Omental fat pad (tissue), 4 donors: Measurements from ENCODE around the gene SMPD1. TPM values are rescaled to one million over a fixed set of nuclear protein-coding genes. Genes with fewer than 3 reads are reported as not detected.
A peak's percentile ranks its signal among the peaks of the same experiment; 100 is the strongest.

ENCODE experiments used
- ATAC-seq: fragments of 150-250 bp; one replicate; pipeline ENCODE4 v1.9.1; 2016; ENCODE audit warnings: mild to moderate bottlenecking, moderate library complexity; ENCODE audit not compliant: low FRiP score
- DNase-seq: peaks from one replicate; pipeline ENCODE4 v3.0.0-alpha.2; 2019; ENCODE audit warnings: low spot score
- CTCF ChIP-seq, 3 donors: fragments of 450-650 bp; IDR thresholded peaks; one replicate each; pipeline ENCODE4 v1.5.1; 2016 to 2017; ENCODE audit warnings: antibody characterized with exemption in 3 of 3, mild to moderate bottlenecking in 3 of 3, moderate library complexity in 2 of 3
- total RNA-seq, 4 donors: library from RNA; depleted of rRNA; stranded (reverse); fragments of >200 nt; gene quantifications; one replicate each; pipeline ENCODE4 v1.1.0, GENCODE V29; 2016

Gene SMPD1
- total RNA-seq, 4 donors from 2014 or later = 21.4 to 23.7 (median 22.5) TPM

DNA sequence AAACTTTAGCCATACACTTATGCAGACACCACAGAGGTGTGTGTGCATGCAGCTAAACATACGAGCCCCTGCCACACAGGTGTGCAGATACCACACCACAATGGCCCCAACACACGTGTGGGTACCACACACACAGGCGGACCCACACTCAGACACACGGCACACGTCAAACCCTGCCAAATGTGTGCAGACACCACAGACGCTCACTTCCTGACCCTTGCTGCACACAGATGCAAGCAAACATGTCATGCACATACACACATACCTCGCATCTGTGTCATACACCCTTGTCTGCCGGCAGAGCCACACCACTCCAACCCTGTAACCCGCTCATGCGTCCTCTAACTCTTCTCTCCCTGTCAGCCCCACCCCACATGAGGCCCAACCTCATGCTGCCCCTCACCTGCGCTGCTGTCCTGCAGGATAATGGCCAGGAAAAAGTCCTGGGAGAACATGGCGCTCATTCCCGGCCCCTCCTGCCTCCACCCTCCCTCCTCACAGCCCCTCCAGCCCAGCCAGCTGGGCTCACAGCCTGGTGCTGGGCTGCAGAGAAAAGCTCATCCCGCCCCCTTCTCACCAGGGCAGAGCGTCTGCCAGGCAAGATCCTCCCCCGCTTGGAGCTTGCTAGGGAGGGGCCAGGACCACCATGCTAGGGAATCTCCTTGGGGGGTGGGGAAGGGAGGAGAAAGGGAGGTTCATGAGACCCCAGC lies 14.2 kb downstream of the SMPD1 start:
- no peak for TF ChIP-seq CTCF (IDR thresholded peaks at IDR 0.05)
- ATAC-seq = peak; percentile 8
- DNase-seq = no peak

DNA sequence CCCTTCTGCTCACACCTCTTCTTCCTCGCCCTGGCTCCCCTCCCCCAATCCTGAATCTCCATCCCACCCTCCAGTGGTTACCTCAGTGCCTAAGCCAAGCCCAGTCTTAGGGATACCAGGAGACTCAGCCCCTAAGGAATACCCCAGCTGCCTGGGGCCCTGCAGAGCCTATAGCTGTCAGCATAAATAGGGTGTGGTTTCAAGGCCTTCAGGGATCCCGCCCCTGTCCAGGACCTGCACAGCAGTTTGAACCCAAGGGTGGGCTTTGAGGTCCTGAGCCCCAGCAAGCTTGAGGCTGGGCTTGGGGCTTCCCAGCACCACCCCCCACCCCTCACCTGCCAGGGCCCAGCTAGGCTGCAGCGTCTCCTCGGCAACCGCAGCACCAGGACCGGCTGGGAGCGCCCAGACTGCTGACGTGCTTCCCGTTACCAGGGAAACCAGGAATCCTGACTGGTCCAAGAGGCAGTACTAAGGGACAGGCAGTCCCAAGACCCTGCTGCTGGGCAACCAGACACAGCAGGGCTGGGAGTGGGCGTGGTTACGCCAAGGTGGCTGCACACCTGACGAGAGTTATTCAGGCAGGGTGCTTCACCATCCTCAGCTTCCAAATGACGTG lies 14.9 kb downstream of the SMPD1 start:
- no peak for DNase-seq
- ATAC-seq = no peak
- no peak for TF ChIP-seq CTCF (IDR thresholded peaks at IDR 0.05)

DNA sequence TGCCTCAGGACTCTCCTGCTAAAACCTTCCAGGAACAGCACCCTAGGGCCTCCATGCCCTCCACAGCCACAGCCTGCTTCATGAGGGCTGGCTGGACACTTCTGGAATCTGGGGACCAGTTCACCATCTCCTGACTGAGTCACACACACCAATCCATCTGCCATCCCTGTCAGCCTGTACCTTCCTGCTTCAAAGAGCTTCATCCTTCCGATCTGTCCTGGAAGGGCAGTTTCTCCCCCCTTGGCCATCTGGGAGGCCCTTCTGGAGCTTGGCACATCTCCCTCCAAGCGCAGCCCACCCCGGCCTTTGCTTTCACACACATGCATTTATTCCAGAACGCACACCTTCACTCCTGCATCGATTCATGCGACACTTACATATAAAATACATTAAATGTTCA lies 15.6 kb downstream of the SMPD1 start:
- DNase-seq (no peak), ATAC-seq (no peak)
- no peak for TF ChIP-seq CTCF (IDR thresholded peaks at IDR 0.05)

DNA sequence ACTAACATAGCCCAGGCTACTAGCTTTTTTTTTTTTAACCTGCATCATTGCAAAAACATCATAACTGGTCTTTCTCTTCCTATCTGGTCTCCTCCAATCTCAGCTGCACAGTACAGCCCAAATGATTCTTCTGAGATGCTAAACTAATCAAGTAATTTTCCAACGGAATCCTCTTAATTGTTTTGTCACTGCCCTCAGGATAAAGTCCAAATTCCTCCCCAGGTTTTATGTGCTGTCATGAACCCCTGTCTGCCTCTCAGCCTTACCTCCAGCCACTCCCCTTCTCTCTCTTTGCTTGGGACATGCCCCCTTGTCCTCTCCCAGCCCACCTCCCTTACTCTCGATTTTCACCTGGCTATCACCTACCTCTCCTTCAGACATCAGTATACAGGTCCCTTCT lies 16.1 kb downstream of the SMPD1 start:
- no peak for TF ChIP-seq CTCF (IDR thresholded peaks at IDR 0.05)
- DNase-seq (no peak), ATAC-seq (no peak)

DNA sequence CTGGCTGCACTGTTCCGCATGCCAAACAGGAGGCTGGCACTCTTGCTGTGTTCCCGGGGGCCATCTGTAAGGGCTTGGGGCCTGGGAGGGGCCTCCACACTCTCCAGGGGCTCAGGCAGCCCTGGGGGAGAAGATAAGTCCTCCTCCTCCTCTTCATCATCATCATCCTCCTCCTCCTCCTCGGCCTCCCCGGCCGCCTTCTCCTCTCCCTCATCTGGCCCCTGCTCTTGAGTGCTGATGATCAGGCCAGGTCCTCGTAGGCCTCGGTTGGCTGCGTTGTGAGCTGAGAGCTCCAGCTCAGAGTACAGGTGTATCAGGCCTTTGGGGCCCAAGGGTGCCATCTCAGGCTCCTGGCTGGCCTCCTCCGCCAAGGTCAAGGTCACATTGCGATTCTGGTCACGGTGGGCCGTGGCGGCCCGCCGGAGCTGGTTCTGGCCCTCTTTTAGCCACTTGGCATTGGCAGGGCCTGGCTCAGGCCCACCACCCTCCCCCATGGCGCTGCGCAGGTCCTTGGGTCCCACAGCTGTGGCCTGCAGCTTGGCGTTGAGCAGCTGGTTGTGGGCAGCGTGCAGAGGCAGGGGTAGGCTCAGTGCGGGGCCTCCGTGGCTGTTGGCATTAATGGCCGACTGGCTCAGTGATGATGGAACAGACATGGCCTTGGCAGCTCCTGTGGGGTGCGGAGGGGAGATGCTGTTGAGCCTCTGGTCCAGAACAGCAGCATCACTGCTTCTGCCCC lies 20.6 kb downstream of the SMPD1 start:
- no peak for TF ChIP-seq CTCF (IDR thresholded peaks at IDR 0.05)
- ATAC-seq (no peak), DNase-seq (no peak)

- ATAC-seq = no peak
- no peak for TF ChIP-seq CTCF (IDR thresholded peaks at IDR 0.05)
- DNase-seq = no peak
Observed at GRCh38 chr11:6411594-6412031, 21.3 kb downstream of the SMPD1 start.
